Hippocampal formation (tissue), 2 donors: ENCODE results near the gene USP34.
"Not testable (repeated sequence)": the region's sequence is repeated elsewhere in the genome, so short reads cannot be mapped to it uniquely, and the experiment has no call there.

ENCODE experiments used
- DNase-seq, 2 donors: peaks; one replicate each; lab custom pipeline; 2025; lab: John Stamatoyannopoulos, UW

The USP34 gene

GRCh38 chr2:61149074-61149473 is 321.8 kb downstream of the USP34 start:
- no peak for DNase-seq

DNA sequence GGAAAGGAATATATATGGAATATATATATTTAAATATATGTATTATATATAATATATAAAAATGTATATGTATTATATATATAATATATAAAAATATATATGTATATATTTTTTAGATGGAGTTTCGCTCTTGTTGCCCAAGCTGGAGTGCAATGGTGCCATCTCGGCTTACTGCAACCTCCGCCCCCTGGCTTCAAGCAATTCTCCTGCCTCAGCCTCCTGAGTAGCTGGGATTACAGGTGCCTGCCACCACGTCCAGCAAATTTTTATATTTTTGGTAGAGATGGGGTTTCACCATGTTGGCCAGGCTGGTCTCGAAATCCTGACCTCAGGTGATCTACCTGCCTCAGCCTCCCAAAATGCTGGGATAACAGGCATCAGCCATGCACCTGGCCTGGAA is 322.8 kb downstream of the USP34 start:
- not testable (repeated sequence) for DNase-seq

- DNase-seq, result no peak
Observed at GRCh38 chr2:61145990-61146389, 324.9 kb downstream of the USP34 start.

DNA sequence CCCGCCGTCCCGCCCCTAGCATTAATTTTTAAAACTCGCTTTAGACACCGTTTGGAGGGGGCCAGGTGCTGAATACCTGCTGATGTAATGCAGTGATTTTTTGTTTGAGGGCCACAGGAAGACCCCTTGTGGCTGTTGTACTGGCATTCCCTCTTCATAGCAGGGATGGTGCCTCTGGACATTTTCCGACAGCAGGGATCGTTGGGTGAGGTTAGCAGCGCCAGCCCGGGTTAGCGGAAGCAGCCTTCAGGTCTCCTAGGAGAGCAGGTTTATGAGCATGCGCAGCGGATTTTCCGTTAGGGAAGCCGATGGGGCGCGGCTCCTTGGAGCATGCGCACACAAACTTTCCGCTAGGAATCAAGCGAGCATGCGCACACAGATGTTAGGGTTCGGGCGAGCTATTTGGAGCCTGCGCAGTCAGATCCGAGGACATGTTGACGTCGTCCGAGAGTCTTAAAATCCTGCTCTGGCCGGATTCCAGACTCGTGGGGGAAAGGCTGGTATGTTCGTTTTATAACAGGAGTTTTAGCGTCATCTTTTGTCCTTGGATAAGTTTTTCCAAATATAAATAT is 326.1 kb downstream of the USP34 start:
- peak; percentile 89 to 90 for DNase-seq

- DNase-seq, result no peak
Observed at GRCh38 chr2:61141151-61141550, 329.7 kb downstream of the USP34 start.

DNA sequence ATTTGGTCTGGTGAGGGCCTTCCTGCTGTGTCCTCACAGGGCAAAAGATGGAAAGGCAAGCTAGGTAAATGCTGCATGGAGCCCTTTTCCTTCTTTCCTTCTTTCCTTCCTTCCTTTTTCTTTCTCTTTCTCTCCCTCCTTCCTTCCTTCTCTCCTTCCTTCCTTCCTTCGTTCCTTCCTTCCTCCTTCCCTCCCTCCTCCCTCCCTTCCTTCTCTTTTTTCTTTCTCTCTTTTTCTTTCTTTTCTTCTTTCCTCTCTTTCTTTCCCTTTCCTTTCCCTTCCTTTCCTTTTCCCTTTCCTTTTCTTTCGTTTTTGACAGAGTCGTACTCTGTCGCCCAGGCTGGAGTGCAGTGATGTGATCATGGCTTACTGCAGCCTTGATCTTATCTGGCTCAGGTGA is 332.0 kb downstream of the USP34 start:
- no peak for DNase-seq
